ENCODE measurements around the gene GHR. TPM values are rescaled to one million over a fixed set of nuclear protein-coding genes. Genes with fewer than 3 reads are reported as not detected.

The GHR gene
- total and polyA plus RNA-seq, 10 donors = 0.42 to 11.5 (median 5.1) TPM

DNA sequence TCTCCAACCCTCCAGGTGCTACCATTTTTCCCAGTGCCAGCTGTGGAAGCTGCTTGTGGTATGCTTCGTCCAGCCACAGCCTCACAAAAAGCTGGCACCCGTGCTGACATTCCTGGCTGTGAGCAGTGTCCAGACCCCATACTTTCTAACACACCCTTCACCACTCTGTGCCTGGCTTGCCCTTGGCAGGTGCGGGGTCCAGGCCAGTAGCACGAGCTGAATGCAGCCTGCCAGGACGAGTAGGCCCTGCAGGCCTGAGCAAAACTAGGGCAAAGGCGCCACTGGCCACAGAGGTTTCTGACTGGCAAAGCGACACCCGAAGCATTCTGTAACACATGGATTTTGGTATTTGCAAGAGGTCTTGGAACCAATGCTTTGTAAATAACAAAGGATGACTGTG, 26.0 kb upstream of the GHR start:
- no peaks in the 10 kb centered on the region for H3K36me3 ChIP-seq
- WGBS, 5 donors = 77 to 96% (median 85%) methylated on average over 8 of the region's 8 CpGs
- no peak overlapping the region for H3K4me3 ChIP-seq
- H3K27me3 ChIP-seq (replicated peaks in 1 of 7) = no peaks in the 10 kb centered on the region
- intact Hi-C loops (cut with DNase I; ENCODE audit: low total_unique reads) = no loop called here
- no peak for DNase-seq
- no peaks in the 10 kb centered on the region for H3K4me1 ChIP-seq
- H3K27ac ChIP-seq = no peak overlapping the region
- TF ChIP-seq, protein P1, sequence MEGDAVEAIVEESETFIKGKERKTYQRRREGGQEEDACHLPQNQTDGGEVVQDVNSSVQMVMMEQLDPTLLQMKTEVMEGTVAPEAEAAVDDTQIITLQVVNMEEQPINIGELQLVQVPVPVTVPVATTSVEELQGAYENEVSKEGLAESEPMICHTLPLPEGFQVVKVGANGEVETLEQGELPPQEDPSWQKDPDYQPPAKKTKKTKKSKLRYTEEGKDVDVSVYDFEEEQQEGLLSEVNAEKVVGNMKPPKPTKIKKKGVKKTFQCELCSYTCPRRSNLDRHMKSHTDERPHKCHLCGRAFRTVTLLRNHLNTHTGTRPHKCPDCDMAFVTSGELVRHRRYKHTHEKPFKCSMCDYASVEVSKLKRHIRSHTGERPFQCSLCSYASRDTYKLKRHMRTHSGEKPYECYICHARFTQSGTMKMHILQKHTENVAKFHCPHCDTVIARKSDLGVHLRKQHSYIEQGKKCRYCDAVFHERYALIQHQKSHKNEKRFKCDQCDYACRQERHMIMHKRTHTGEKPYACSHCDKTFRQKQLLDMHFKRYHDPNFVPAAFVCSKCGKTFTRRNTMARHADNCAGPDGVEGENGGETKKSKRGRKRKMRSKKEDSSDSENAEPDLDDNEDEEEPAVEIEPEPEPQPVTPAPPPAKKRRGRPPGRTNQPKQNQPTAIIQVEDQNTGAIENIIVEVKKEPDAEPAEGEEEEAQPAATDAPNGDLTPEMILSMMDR (IDR thresholded peaks at IDR 0.05 in 8 of 11, conservative IDR thresholded peaks at IDR 0.05 in 3 of 11) = no peak
- TF ChIP-seq POLR2A (IDR thresholded peaks at IDR 0.05) (no peak), POLR2AphosphoS5 (IDR thresholded peaks at IDR 0.05) (no peak)
- H3K9me3 ChIP-seq = peaks cover 0 to 17% (median 15%) of the 10 kb centered on the region in 8 donors

DNA sequence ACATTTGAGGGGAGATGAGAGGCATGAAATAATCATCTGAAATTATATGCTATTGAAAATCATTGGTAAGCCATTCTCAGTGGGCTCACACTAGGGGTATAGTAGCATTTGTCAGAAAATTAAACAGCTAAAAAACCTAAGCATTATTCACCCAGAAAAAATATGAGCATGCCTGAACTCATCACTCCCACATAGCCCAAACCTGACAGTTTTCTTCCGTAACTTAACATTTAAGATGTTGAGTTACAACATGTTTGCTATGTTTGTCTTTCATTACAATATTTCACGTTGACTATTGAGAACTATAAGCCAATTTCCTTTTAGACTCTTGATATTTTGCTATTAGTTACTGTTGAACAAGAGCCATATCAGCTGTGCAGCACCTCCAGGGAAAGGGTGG, 23.5 kb upstream of the GHR start:
- DNase-seq = no peak
- intact Hi-C loops (cut with DNase I; ENCODE audit: low total_unique reads) = no loop called here
- Histone ChIP-seq H3K4me3 (no peak overlapping the region), H3K27me3 (replicated peaks in 1 of 7) (no peaks in the 10 kb centered on the region), H3K27ac (no peak overlapping the region), H3K9me3 (no peaks in the 10 kb centered on the region), H3K36me3 (no peaks in the 10 kb centered on the region), H3K4me1 (no peaks in the 10 kb centered on the region)
- TF ChIP-seq POLR2A (IDR thresholded peaks at IDR 0.05) (no peak), POLR2AphosphoS5 (IDR thresholded peaks at IDR 0.05) (no peak)
- TF ChIP-seq, protein P1 (IDR thresholded peaks at IDR 0.05 in 8 of 11, conservative IDR thresholded peaks at IDR 0.05 in 3 of 11) = no peak
- 59 to 72% (median 66%) methylated on average over 2 of the region's 2 CpGs for WGBS, 5 donors

GRCh38 chr5:42400474-42400873, 22.8 kb upstream of the GHR start:
- DNase-seq = no peak
- no peak for TF ChIP-seq POLR2A (IDR thresholded peaks at IDR 0.05)
- TF ChIP-seq, protein P1 (IDR thresholded peaks at IDR 0.05 in 8 of 11, conservative IDR thresholded peaks at IDR 0.05 in 3 of 11) = no peak
- TF ChIP-seq POLR2AphosphoS5 (IDR thresholded peaks at IDR 0.05) = no peak
- H3K4me1 ChIP-seq = no peaks in the 10 kb centered on the region
- H3K27me3 ChIP-seq (replicated peaks in 1 of 7) = no peaks in the 10 kb centered on the region
- WGBS, 5 donors = 88 to 95% (median 90%) methylated on average over 3 of the region's 3 CpGs
- intact Hi-C loops (cut with DNase I; ENCODE audit: low total_unique reads) = no loop called here
- no peaks in the 10 kb centered on the region for H3K36me3 ChIP-seq
- no peak overlapping the region for H3K27ac ChIP-seq
- no peaks in the 10 kb centered on the region for H3K9me3 ChIP-seq
- no peak overlapping the region for H3K4me3 ChIP-seq

DNA sequence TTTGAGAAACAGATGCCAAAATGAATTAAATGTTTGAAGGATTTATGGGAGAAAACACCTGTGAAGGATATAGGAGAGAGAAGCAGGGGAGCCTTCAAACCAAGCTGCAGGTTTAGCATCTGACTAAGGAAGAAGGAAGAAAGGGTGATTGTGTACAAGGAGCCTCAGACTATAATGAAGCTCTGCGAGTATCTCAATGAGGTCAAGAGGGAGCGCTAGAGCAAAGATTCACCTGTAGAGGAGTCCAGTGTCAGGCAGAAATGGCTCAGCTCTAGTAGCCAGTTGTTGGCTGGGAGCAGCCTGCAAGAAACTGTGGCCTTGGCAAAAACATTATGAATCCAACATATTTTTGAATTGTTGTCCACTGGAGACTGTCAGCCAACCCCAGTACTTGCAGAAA, 20.0 kb upstream of the GHR start:
- Histone ChIP-seq H3K27ac (no peak overlapping the region), H3K27me3 (replicated peaks in 1 of 7) (no peaks in the 10 kb centered on the region), H3K36me3 (no peaks in the 10 kb centered on the region), H3K4me3 (no peak overlapping the region), H3K9me3 (no peaks in the 10 kb centered on the region), H3K4me1 (no peaks in the 10 kb centered on the region)
- WGBS, 5 donors = 87 to 95% (median 94%) methylated on average over 2 of the region's 2 CpGs
- no peak for DNase-seq
- TF ChIP-seq, protein P1 (IDR thresholded peaks at IDR 0.05 in 8 of 11, conservative IDR thresholded peaks at IDR 0.05 in 3 of 11) = no peak
- TF ChIP-seq POLR2AphosphoS5 (IDR thresholded peaks at IDR 0.05) = no peak
- TF ChIP-seq POLR2A (IDR thresholded peaks at IDR 0.05) = no peak
- intact Hi-C loops (cut with DNase I; ENCODE audit: low total_unique reads) = no loop called here

All from spleen (tissue), 11 donors.